GM12878 (cell line): ENCODE measurements around the gene IGSF11. TPM values are rescaled to one million over a fixed set of nuclear protein-coding genes. Genes with fewer than 3 reads are reported as not detected.

Experiments used
- ATAC-seq: fragments of 200-7000 bp; cut with Tn5 transposase; 3 replicates; pipeline ENCODE4 v1.9.1; 2020; ENCODE audit warnings: mild to moderate bottlenecking, moderate library complexity
- BruUV-seq: library from RNA; stranded (reverse); fragments of 400-500 nt; replicated peaks from 2 replicates; lab custom pipeline; 2021; lab: Mats Ljungman, UMichigan
- CTCF ChIA-PET: fragments of 300-600 bp; sonication (Branson Sonifier 250); formaldehyde crosslinking; extraction: SDS; loops from one replicate; lab custom pipeline; 2021; ENCODE audit warnings: inconsistent platforms; lab: Yijun Ruan, JAX
- POLR2A ChIA-PET: fragments of 350-600 bp; formaldehyde crosslinking; extraction: SDS; loops from one replicate; lab custom pipeline; 2021; ENCODE audit warnings: inconsistent platforms; lab: Charles Lee
- RAD21 ChIA-PET: fragments of 300-600 bp; sonication (Branson Sonifier 250); formaldehyde crosslinking; loops from one replicate; lab custom pipeline; 2023; ENCODE audit warnings: antibody characterized with exemption; ENCODE audit not compliant: unreplicated experiment; lab: Charles Lee
- SMC1A ChIA-PET: fragments of 300-600 bp; sonication (Branson Sonifier 250); formaldehyde crosslinking; loops from one replicate; lab custom pipeline; 2023; ENCODE audit not compliant: unreplicated experiment, uncharacterized antibody; lab: Charles Lee
- DNase-seq: peaks from one replicate; pipeline ENCODE4 v3.0.0-alpha.2; 2011; ENCODE audit warnings: low read depth, low spot score
- FAIRE-seq: peaks from 3 replicates; lab custom pipeline; 2011; peaks lifted over from hg19 to GRCh38; lab: Jason Lieb, UNC
- H2AFZ ChIP-seq: 2 replicates; pipeline ENCODE4 v1.6.0; 2011; ENCODE audit warnings: low read depth, low read length, control low read depth; ENCODE audit not compliant: control insufficient read depth
- H3K27ac ChIP-seq: 2 replicates; pipeline ENCODE4 v1.5.1; 2011; ENCODE audit warnings: control low read depth; ENCODE audit not compliant: control insufficient read depth, insufficient read depth
- H3K27me3 ChIP-seq, 2 experiments: replicated peaks in 1 of 2; 2 replicates each; pipeline versions ENCODE4 v1.6.0 to v1.6.1; 2011; ENCODE audit warnings: low read length in 1 of 2; ENCODE audit not compliant: control insufficient read depth in 2 of 2, insufficient read depth in 2 of 2
- H3K36me3 ChIP-seq, 2 experiments: 2 replicates each; pipeline ENCODE4 v1.5.1; 2011; ENCODE audit warnings: low read length in 1 of 2; ENCODE audit not compliant: control insufficient read depth in 2 of 2, insufficient read depth in 2 of 2
- H3K4me1 ChIP-seq: 2 replicates; pipeline ENCODE4 v1.6.1; 2011; ENCODE audit warnings: mild to moderate bottlenecking, low read length, moderate library complexity, mixed read lengths; ENCODE audit not compliant: control insufficient read depth, insufficient read depth
- H3K4me2 ChIP-seq: 2 replicates; pipeline ENCODE4 v1.6.0; 2011; ENCODE audit warnings: control low read depth; ENCODE audit not compliant: control insufficient read depth, insufficient read depth
- H3K4me3 ChIP-seq: fragments of 200-600 bp; sonication (generic); 2 replicates; pipeline ENCODE4 v1.5.1; 2016
- H3K79me2 ChIP-seq: 2 replicates; pipeline ENCODE4 v1.6.0; 2011; ENCODE audit warnings: low read length; ENCODE audit not compliant: control insufficient read depth, insufficient read depth
- H3K9ac ChIP-seq: 2 replicates; pipeline ENCODE4 v1.8.0; 2011; ENCODE audit warnings: low read length, control low read depth, mixed read lengths; ENCODE audit not compliant: control insufficient read depth, insufficient read depth
- H3K9me3 ChIP-seq: replicated peaks from 3 replicates; pipeline ENCODE4 v1.5.1; 2011; ENCODE audit warnings: mild to moderate bottlenecking, low read length; ENCODE audit not compliant: control insufficient read depth, insufficient read depth
- H4K20me1 ChIP-seq: 2 replicates; pipeline ENCODE4 v1.6.0; 2011; ENCODE audit not compliant: control insufficient read depth, insufficient read depth
- ASH2L ChIP-seq: fragments of 300-600, 200-600 bp; sonication (generic); IDR thresholded peaks from 2 replicates; pipeline ENCODE4 v1.6.1; 2017; ENCODE audit warnings: low read depth, mild to moderate bottlenecking, borderline replicate concordance
- BCL3 ChIP-seq: IDR thresholded peaks from 2 replicates; pipeline ENCODE4 v1.6.1; 2011; ENCODE audit warnings: borderline replicate concordance, low read depth, mild to moderate bottlenecking, moderate library complexity, low read length; ENCODE audit not compliant: insufficient read depth, poor library complexity, severe bottlenecking
- BCLAF1 ChIP-seq: fragments of 450-650 bp; IDR thresholded peaks from 2 replicates; pipeline ENCODE4 v1.6.1; 2017; ENCODE audit warnings: antibody characterized with exemption, mild to moderate bottlenecking, moderate library complexity
- CHD2 ChIP-seq: IDR thresholded peaks from 2 replicates; pipeline ENCODE4 v1.6.1; 2011; ENCODE audit warnings: low read depth, low read length, improper control_type of control experiment, borderline replicate concordance
- EP300 ChIP-seq, 2 experiments: fragments of 150-350 bp in 1 of 2; IDR thresholded peaks; 2 replicates each; pipeline ENCODE4 v1.6.1; 2011 to 2012; ENCODE audit warnings: low read depth in 2 of 2, low read length in 2 of 2, borderline replicate concordance in 1 of 2, improper control_type of control experiment in 1 of 2, inconsistent platforms in 1 of 2; ENCODE audit not compliant: control insufficient read depth in 1 of 2
- FOS ChIP-seq: IDR thresholded peaks from 3 replicates; pipeline ENCODE4 v1.6.1; 2011; ENCODE audit warnings: borderline replicate concordance; ENCODE audit not compliant: insufficient read length; ENCODE audit errors: extremely low read depth
- MTA2 ChIP-seq: fragments of 450-650 bp; IDR thresholded peaks from 2 replicates; pipeline ENCODE4 v1.6.1; 2016; ENCODE audit warnings: low read depth, mild to moderate bottlenecking, moderate library complexity
- REST ChIP-seq: IDR thresholded peaks from 2 replicates; pipeline ENCODE4 v1.6.1; 2012; ENCODE audit warnings: mild to moderate bottlenecking, low read depth, low read length
- TAF1 ChIP-seq: IDR thresholded peaks from 2 replicates; pipeline ENCODE4 v1.6.1; 2011; ENCODE audit warnings: mild to moderate bottlenecking, low read depth, low read length, borderline replicate concordance
- TBL1XR1 ChIP-seq: IDR thresholded peaks from 2 replicates; pipeline ENCODE4 v1.6.1; 2012; ENCODE audit warnings: low read depth, low read length, improper control_type of control experiment
- YBX1 ChIP-seq: fragments of 450-650 bp; IDR thresholded peaks from 2 replicates; pipeline ENCODE4 v1.6.1; 2016; ENCODE audit warnings: antibody characterized with exemption
- ZBED1 ChIP-seq: IDR thresholded peaks from 2 replicates; pipeline ENCODE4 v1.6.1; 2016; ENCODE audit warnings: borderline replicate concordance
- ZZZ3 ChIP-seq: IDR thresholded peaks from 2 replicates; pipeline ENCODE4 v1.6.1; 2011; ENCODE audit warnings: low read depth; ENCODE audit not compliant: control insufficient read depth, insufficient read length
- WGBS: methylation state at CpG from one replicate; pipeline ENCODE4 v1.1.6; 2016; ENCODE audit warnings: low lambda C conversion rate; ENCODE audit not compliant: insufficient replicate concordance, insufficient coverage; ENCODE audit errors: missing lambda C conversion rate; 5-methylcytosine and 5-hydroxymethylcytosine counted together
- in situ Hi-C: fragments of 300-500 bp; cut with MboI; formaldehyde crosslinking; loops from 9 replicates; pipeline ENCODE4 v1.14.3; 2018; ENCODE audit warnings: mixed read lengths
- intact Hi-C: fragments of 100-400 bp; cut with micrococcal nuclease; formaldehyde crosslinking; loops from one replicate; pipeline ENCODE4 v1.14.2; 2022; ENCODE audit not compliant: unreplicated experiment
- polyA plus RNA-seq, 11 experiments: library from polyadenylated mRNA; depleted of rRNA in 4 of 11; unstranded in 6 of 11; stranded (reverse) in 5 of 11; fragments of >200 nt; fragmentation: Nextera tagmentation in 4 of 11; fragmentation: Illumina TruSeq in 1 of 11; extraction: Ambion mirVana in 4 of 11; extraction: Trizol in 1 of 11; gene quantifications; 1 replicate in 1 of 11; 2 replicates in 10 of 11; pipeline versions ENCODE4 v1.2.1 to v1.2.3, GENCODE V29; 2011 to 2016; ENCODE audit warnings: inconsistent platforms in 2 of 11, missing spikeins in 2 of 11, low read depth in 1 of 11
- total RNA-seq, 4 experiments: library from RNA; depleted of rRNA in 3 of 4; stranded (reverse); fragments of >200 nt in 3 of 4; fragmentation: Illumina TruSeq in 1 of 4; extraction: Trizol in 1 of 4; gene quantifications; 2 replicates each; pipeline versions ENCODE4 v1.2.1 to v1.2.3, GENCODE V29; 2013 to 2021
- TF ChIP-seq, protein P1 (sequence below): IDR thresholded peaks from 2 replicates; pipeline ENCODE4 v1.6.1; 2012; ENCODE audit warnings: low read depth, low read length, improper control_type of control experiment
- TF ChIP-seq, protein P2 (sequence below): fragments of 450-650 bp; IDR thresholded peaks from 2 replicates; pipeline ENCODE4 v1.6.1; 2016; ENCODE audit warnings: mild to moderate bottlenecking

The IGSF11 gene
- total and polyA plus RNA-seq, 10 of the 15 experiments (the other 5 are each of a cell fraction or from before 2014, with no cell fraction given), result 0.03 TPM; not detected in 9

DNA sequence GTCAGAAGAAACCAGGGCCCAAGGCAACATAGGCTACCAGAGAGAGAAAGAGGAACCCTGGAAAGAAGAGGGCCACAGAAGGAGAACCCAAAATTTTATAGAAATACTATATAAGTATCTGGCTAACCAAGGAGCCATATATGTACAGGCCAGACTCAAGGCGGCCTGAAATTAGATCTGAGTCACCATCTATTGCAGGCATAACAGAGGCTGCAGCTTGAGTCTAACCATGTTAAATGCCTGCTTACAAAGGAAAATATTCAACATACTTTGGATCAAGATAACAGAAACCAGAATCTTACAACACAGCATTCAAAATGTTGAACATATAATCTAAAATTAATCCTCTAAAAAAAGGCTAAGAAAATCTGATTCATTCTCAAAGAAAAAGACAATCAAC is 23.1 kb downstream of the IGSF11 start:
- 83% methylated on average over 1 of the region's 1 CpG for WGBS
- DNase-seq (no peak), FAIRE-seq (no peak), ATAC-seq (no peak)
- Histone ChIP-seq H3K9ac (no peak overlapping the region), H3K4me2 (no peak overlapping the region), H2AFZ (no peak overlapping the region), H4K20me1 (no peaks in the 10 kb centered on the region), H3K27me3 (no peaks in the 10 kb centered on the region), H3K9me3 (no peaks in the 10 kb centered on the region), H3K36me3 (no peaks in the 10 kb centered on the region), H3K4me1 (no peaks in the 10 kb centered on the region), H3K27ac (no peak overlapping the region), H3K79me2 (no peaks in the 10 kb centered on the region), H3K4me3 (no peak overlapping the region)
- ChIA-PET POLR2A (no interaction called here), RAD21 (no interaction called here), SMC1A (no interaction called here), CTCF (interaction anchor here (1.2 kb wide), 1 partner anchor 127 kb away, joined by 3 read pairs; no protein-coding TSS in a partner anchor)
- intact Hi-C loops (no loop called here), in situ Hi-C loops (no loop called here)
- BruUV-seq, result no TSS peak
- TF ChIP-seq FOS (no peak), TBL1XR1 (no peak), MTA2 (no peak), YBX1 (no peak), EP300 (IDR thresholded peaks at IDR 0.05; ENCODE audit: borderline replicate concordance in 1 of 2, control insufficient read depth in 1 of 2, low read depth in 2 of 2, low read length in 2 of 2) (no peak), ASH2L (no peak), CHD2 (no peak), TAF1 (no peak), BCLAF1 (no peak), ZBED1 (no peak), BCL3 (no peak), ZZZ3 (no peak), REST (no peak)
- TF ChIP-seq, protein P1, sequence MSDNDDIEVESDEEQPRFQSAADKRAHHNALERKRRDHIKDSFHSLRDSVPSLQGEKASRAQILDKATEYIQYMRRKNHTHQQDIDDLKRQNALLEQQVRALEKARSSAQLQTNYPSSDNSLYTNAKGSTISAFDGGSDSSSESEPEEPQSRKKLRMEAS, result no peak
- TF ChIP-seq, protein P2, sequence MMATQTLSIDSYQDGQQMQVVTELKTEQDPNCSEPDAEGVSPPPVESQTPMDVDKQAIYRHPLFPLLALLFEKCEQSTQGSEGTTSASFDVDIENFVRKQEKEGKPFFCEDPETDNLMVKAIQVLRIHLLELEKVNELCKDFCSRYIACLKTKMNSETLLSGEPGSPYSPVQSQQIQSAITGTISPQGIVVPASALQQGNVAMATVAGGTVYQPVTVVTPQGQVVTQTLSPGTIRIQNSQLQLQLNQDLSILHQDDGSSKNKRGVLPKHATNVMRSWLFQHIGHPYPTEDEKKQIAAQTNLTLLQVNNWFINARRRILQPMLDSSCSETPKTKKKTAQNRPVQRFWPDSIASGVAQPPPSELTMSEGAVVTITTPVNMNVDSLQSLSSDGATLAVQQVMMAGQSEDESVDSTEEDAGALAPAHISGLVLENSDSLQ, result no peak
